Globus pallidus (tissue), 1 donor: ENCODE data around the gene CCDC74B.
"Not testable (repeated sequence)": the region's sequence is repeated elsewhere in the genome, so short reads cannot be mapped to it uniquely, and the experiment has no call there.

ENCODE experiments used
- DNase-seq: peaks from one replicate; pipeline ENCODE4 v3.0.0-alpha.2; 2015; ENCODE audit warnings: low spot score

CCDC74B gene

DNA sequence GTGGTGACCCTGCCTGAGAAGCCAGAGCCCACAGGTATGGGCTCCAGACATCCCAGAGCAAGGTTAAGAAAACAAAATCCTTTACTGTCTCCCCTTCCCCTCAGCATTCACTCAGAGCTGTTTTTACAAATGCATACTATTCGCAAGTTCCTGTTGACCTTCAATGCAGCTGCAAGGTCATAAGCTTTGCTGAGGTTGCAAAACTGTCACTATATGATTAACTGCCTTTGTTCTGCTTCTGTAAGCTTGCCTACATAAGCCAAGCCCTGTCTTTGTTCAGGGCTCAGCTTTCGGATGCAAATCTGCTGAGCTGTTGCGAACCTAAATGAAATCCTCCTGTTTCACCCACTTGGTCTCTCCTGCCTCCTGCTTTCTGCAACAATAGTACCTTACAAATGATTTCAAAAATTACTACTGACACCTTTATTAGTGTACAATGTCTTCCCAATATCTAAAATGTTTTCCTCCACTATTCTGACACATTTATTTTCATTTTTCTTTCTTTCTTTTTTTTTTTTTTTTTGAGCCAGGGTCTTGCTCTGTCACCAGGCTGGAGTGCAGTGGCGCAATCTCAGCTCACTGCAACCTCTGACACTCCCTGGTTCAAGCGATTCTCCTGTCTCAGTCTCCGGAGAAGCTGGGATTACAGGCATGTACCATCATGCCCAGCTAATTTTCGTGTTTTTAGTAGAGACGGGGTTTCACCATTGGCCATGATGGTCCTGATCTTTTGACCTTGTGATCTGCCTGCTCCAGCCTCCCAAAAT lies 42.1 kb downstream of the CCDC74B start:
- not testable (repeated sequence) for DNase-seq
